ENCODE measurements around the gene FTO.

GRCh38 chr16:54191592-54191991 is 487.6 kb downstream of the FTO start:
- no peak for TF ChIP-seq POLR2A (IDR thresholded peaks at IDR 0.05)
- TF ChIP-seq, protein P1, sequence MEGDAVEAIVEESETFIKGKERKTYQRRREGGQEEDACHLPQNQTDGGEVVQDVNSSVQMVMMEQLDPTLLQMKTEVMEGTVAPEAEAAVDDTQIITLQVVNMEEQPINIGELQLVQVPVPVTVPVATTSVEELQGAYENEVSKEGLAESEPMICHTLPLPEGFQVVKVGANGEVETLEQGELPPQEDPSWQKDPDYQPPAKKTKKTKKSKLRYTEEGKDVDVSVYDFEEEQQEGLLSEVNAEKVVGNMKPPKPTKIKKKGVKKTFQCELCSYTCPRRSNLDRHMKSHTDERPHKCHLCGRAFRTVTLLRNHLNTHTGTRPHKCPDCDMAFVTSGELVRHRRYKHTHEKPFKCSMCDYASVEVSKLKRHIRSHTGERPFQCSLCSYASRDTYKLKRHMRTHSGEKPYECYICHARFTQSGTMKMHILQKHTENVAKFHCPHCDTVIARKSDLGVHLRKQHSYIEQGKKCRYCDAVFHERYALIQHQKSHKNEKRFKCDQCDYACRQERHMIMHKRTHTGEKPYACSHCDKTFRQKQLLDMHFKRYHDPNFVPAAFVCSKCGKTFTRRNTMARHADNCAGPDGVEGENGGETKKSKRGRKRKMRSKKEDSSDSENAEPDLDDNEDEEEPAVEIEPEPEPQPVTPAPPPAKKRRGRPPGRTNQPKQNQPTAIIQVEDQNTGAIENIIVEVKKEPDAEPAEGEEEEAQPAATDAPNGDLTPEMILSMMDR (IDR thresholded peaks at IDR 0.05), result no peak
